Karpas-422 (cell line): ENCODE results near the gene ATRNL1. TPM values are rescaled to one million over a fixed set of nuclear protein-coding genes. Genes with fewer than 3 reads are reported as not detected.

Experiments
- DNase-seq: peaks from one replicate; pipeline ENCODE4 v3.0.0-alpha.2; 2015
- H2AFZ ChIP-seq: fragments of 200-600 bp; sonication (generic); 2 replicates; pipeline ENCODE4 v1.6.1; 2014; ENCODE audit warnings: antibody characterized with exemption, low read length, mixed read lengths
- H3K27ac ChIP-seq: fragments of 200-600 bp; sonication (generic); 2 replicates; pipeline ENCODE4 v1.5.1; 2014; ENCODE audit warnings: mild to moderate bottlenecking, low read length, moderate library complexity
- H3K27me3 ChIP-seq: fragments of 200-600 bp; sonication (generic); 2 replicates; pipeline ENCODE4 v1.6.1; 2014; ENCODE audit warnings: low read length, mixed read lengths
- H3K36me3 ChIP-seq: fragments of 200-600 bp; sonication (generic); 2 replicates; pipeline ENCODE4 v1.6.1; 2014; ENCODE audit warnings: low read length, mixed read lengths; ENCODE audit not compliant: insufficient read depth
- H3K4me1 ChIP-seq: fragments of 200-600 bp; sonication (generic); 2 replicates; pipeline ENCODE4 v1.6.1; 2014; ENCODE audit warnings: mild to moderate bottlenecking, low read length, mixed read lengths
- H3K4me2 ChIP-seq: fragments of 200-600 bp; sonication (generic); 2 replicates; pipeline ENCODE4 v1.6.1; 2014; ENCODE audit warnings: low read length, low read depth, mild to moderate bottlenecking; ENCODE audit not compliant: poor library complexity, severe bottlenecking
- H3K4me3 ChIP-seq: fragments of 200-600 bp; sonication (generic); 2 replicates; pipeline ENCODE4 v1.5.1; 2014; ENCODE audit warnings: mild to moderate bottlenecking, antibody characterized with exemption, low read length, mixed read lengths
- H3K79me2 ChIP-seq: fragments of 200-600 bp; sonication (generic); 2 replicates; pipeline ENCODE4 v1.6.1; 2014; ENCODE audit warnings: mild to moderate bottlenecking, low read length, mixed read lengths
- H3K9ac ChIP-seq: fragments of 200-600 bp; sonication (generic); 2 replicates; pipeline ENCODE4 v1.6.0; 2014; ENCODE audit warnings: low read length
- H3K9me2 ChIP-seq: fragments of 200-600 bp; sonication (generic), shearing (Covaris generic); replicated peaks from 2 replicates; pipeline ENCODE4 v1.6.0; 2014; ENCODE audit warnings: mild to moderate bottlenecking, low read length, moderate library complexity; ENCODE audit not compliant: insufficient read depth
- H3K9me3 ChIP-seq: fragments of 300-700, 200-600 bp; sonication (generic); 2 replicates; pipeline ENCODE4 v1.6.1; 2014; ENCODE audit warnings: low read length, mixed read lengths
- H4K20me1 ChIP-seq: fragments of 200-600 bp; sonication (generic); 2 replicates; pipeline ENCODE4 v1.6.1; 2014; ENCODE audit warnings: mild to moderate bottlenecking, antibody characterized with exemption, low read length, low read depth; ENCODE audit not compliant: insufficient read depth
- total RNA-seq: library from RNA; depleted of rRNA; stranded (reverse); fragments of >200 nt; shearing (Covaris generic); gene quantifications from 2 replicates; pipeline ENCODE4 v1.2.3, GENCODE V29; 2014; ENCODE audit warnings: low replicate concordance

Gene ATRNL1
- total RNA-seq, 1 experiment from 2014 or later, result not detected

GRCh38 chr10:115895166-115895565 is 802.0 kb downstream of the ATRNL1 start:
- no peak overlapping the region for H3K4me2 ChIP-seq
- no peaks in the 10 kb centered on the region for H3K9me2 ChIP-seq
- no peaks in the 10 kb centered on the region for H3K36me3 ChIP-seq
- H3K9ac ChIP-seq, result no peak overlapping the region
- no peaks in the 10 kb centered on the region for H3K4me1 ChIP-seq
- no peaks in the 10 kb centered on the region for H3K27me3 ChIP-seq
- DNase-seq, result no peak
- H3K27ac ChIP-seq, result no peak overlapping the region
- H3K79me2 ChIP-seq, result no peaks in the 10 kb centered on the region
- no peak overlapping the region for H2AFZ ChIP-seq
- H3K4me3 ChIP-seq, result no peak overlapping the region
- no peaks in the 10 kb centered on the region for H3K9me3 ChIP-seq
- no peaks in the 10 kb centered on the region for H4K20me1 ChIP-seq

GRCh38 chr10:115898242-115898641 is 805.1 kb downstream of the ATRNL1 start:
- Histone ChIP-seq H3K79me2 (no peaks in the 10 kb centered on the region), H3K4me2 (no peak overlapping the region)

GRCh38 chr10:115902596-115902995 is 809.4 kb downstream of the ATRNL1 start:
- Histone ChIP-seq H3K9ac (no peak overlapping the region), H3K27me3 (no peaks in the 10 kb centered on the region), H3K27ac (no peak overlapping the region), H3K79me2 (no peaks in the 10 kb centered on the region), H3K9me2 (no peaks in the 10 kb centered on the region), H3K4me2 (no peak overlapping the region), H3K36me3 (no peaks in the 10 kb centered on the region), H2AFZ (no peak overlapping the region), H4K20me1 (no peaks in the 10 kb centered on the region), H3K4me3 (no peak overlapping the region), H3K9me3 (no peaks in the 10 kb centered on the region), H3K4me1 (no peaks in the 10 kb centered on the region)
- no peak for DNase-seq

More at GRCh38 chr10:115898242-115898641, 805.1 kb downstream of the ATRNL1 start:
- Histone ChIP-seq H3K4me1 (no peaks in the 10 kb centered on the region), H3K27ac (no peak overlapping the region), H3K9me2 (no peaks in the 10 kb centered on the region), H3K9ac (no peak overlapping the region), H3K27me3 (no peaks in the 10 kb centered on the region), H2AFZ (no peak overlapping the region), H3K36me3 (no peaks in the 10 kb centered on the region), H4K20me1 (no peaks in the 10 kb centered on the region), H3K9me3 (no peaks in the 10 kb centered on the region), H3K4me3 (no peak overlapping the region)
- DNase-seq, result no peak

- H3K27me3 ChIP-seq, result no peaks in the 10 kb centered on the region
- H2AFZ ChIP-seq, result no peak overlapping the region
- H3K9ac ChIP-seq, result no peak overlapping the region
- H3K36me3 ChIP-seq, result no peaks in the 10 kb centered on the region
- no peak overlapping the region for H3K4me2 ChIP-seq
- no peaks in the 10 kb centered on the region for H3K9me3 ChIP-seq
- H3K27ac ChIP-seq, result no peak overlapping the region
- no peaks in the 10 kb centered on the region for H3K79me2 ChIP-seq
- no peak for DNase-seq
- H3K4me3 ChIP-seq, result no peak overlapping the region
- no peaks in the 10 kb centered on the region for H4K20me1 ChIP-seq
- no peaks in the 10 kb centered on the region for H3K4me1 ChIP-seq
- no peaks in the 10 kb centered on the region for H3K9me2 ChIP-seq
Measured at GRCh38 chr10:115903207-115903606, 810.0 kb downstream of the ATRNL1 start.

GRCh38 chr10:115903845-115904244 is 810.7 kb downstream of the ATRNL1 start:
- no peaks in the 10 kb centered on the region for H3K36me3 ChIP-seq
- no peaks in the 10 kb centered on the region for H3K27me3 ChIP-seq
- no peaks in the 10 kb centered on the region for H3K4me1 ChIP-seq
- H3K9me3 ChIP-seq, result no peaks in the 10 kb centered on the region
- H3K4me2 ChIP-seq, result no peak overlapping the region
- H3K9me2 ChIP-seq, result no peaks in the 10 kb centered on the region
- H4K20me1 ChIP-seq, result no peaks in the 10 kb centered on the region
- no peak overlapping the region for H2AFZ ChIP-seq
- no peak overlapping the region for H3K4me3 ChIP-seq
- no peaks in the 10 kb centered on the region for H3K79me2 ChIP-seq
- no peak overlapping the region for H3K9ac ChIP-seq
- DNase-seq, result no peak
- H3K27ac ChIP-seq, result no peak overlapping the region

- H3K27me3 ChIP-seq, result no peaks in the 10 kb centered on the region
- H3K36me3 ChIP-seq, result no peaks in the 10 kb centered on the region
- H3K9me3 ChIP-seq, result no peaks in the 10 kb centered on the region
- no peak overlapping the region for H2AFZ ChIP-seq
- no peaks in the 10 kb centered on the region for H4K20me1 ChIP-seq
- no peak overlapping the region for H3K9ac ChIP-seq
- no peaks in the 10 kb centered on the region for H3K9me2 ChIP-seq
- no peak overlapping the region for H3K27ac ChIP-seq
- no peak for DNase-seq
- H3K4me3 ChIP-seq, result no peak overlapping the region
- no peaks in the 10 kb centered on the region for H3K79me2 ChIP-seq
- H3K4me1 ChIP-seq, result no peaks in the 10 kb centered on the region
- H3K4me2 ChIP-seq, result no peak overlapping the region
Measured at GRCh38 chr10:115909037-115909436, 815.9 kb downstream of the ATRNL1 start.

- Histone ChIP-seq H3K4me3 (no peak overlapping the region), H2AFZ (no peak overlapping the region), H3K4me2 (no peak overlapping the region), H3K9ac (no peak overlapping the region), H3K9me3 (no peaks in the 10 kb centered on the region), H3K27me3 (no peaks in the 10 kb centered on the region), H3K4me1 (no peaks in the 10 kb centered on the region), H4K20me1 (no peaks in the 10 kb centered on the region), H3K9me2 (no peaks in the 10 kb centered on the region), H3K27ac (no peak overlapping the region), H3K79me2 (no peaks in the 10 kb centered on the region), H3K36me3 (no peaks in the 10 kb centered on the region)
- DNase-seq, result no peak
Measured at GRCh38 chr10:115909962-115910731, 817.0 kb downstream of the ATRNL1 start.

GRCh38 chr10:115914475-115914874 is 821.3 kb downstream of the ATRNL1 start:
- Histone ChIP-seq H3K27me3 (no peaks in the 10 kb centered on the region), H3K9me3 (no peaks in the 10 kb centered on the region), H3K4me2 (no peak overlapping the region), H2AFZ (no peak overlapping the region), H3K9me2 (no peaks in the 10 kb centered on the region), H3K4me3 (no peak overlapping the region), H3K36me3 (no peaks in the 10 kb centered on the region), H3K4me1 (no peaks in the 10 kb centered on the region), H3K27ac (no peak overlapping the region), H3K79me2 (no peaks in the 10 kb centered on the region), H3K9ac (no peak overlapping the region), H4K20me1 (no peaks in the 10 kb centered on the region)
- no peak for DNase-seq
